H7 (cell line): Measurements from ENCODE around the gene SHC2. TPM values are rescaled to one million over a fixed set of nuclear protein-coding genes. Genes with fewer than 3 reads are reported as not detected.

ENCODE experiments used
- DNase-seq: peaks from one replicate; pipeline ENCODE4 v3.0.0; 2012
- H3K27me3 ChIP-seq: 2 replicates; pipeline ENCODE4 v1.6.0; 2011; ENCODE audit warnings: mild to moderate bottlenecking, low read length; ENCODE audit not compliant: control insufficient read depth, insufficient read depth
- H3K36me3 ChIP-seq: replicated peaks from 2 replicates; pipeline ENCODE4 v1.5.1; 2011; ENCODE audit warnings: low read length; ENCODE audit not compliant: control insufficient read depth, insufficient read depth
- H3K4me3 ChIP-seq: 2 replicates; pipeline ENCODE4 v1.5.1; 2011; ENCODE audit warnings: low read depth, mild to moderate bottlenecking, control low read depth, low read length, moderate library complexity; ENCODE audit not compliant: insufficient read depth
- total RNA-seq: library from RNA; depleted of rRNA; stranded (reverse); fragments of >200 nt; shearing (Covaris generic); gene quantifications from 2 replicates; pipeline ENCODE4 v1.2.3, GENCODE V29; 2014

Gene SHC2
- total RNA-seq, 1 experiment from 2014 or later, result 5.3 TPM

DNA sequence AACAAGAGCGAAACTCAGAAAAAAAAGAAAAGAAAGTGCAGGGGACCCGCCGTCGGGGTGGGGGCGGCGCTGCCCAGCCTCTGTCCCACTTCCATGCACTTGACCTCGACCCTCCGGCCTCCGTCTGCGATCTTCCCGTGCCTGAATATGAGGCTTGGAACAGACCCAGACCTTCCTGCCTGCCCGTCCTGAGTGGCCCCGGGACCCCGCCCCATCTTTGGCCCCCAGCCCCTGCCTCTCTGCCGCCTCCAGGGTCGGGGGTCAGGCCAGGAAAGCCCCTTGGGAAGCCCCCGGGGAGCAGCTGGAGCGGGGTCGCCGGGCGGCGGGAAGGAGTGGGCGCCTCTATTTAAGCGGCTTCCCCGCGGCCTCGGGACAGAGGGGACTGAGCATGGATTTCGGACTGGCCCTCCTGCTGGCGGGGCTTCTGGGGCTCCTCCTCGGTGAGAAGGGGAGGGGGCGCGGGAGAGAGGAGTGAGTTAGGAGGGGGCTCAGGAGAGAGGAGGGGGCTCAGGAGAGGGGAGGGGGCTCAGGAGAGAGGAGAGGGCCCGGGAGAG lies 35.4 kb upstream of the SHC2 start, which contains the start of gene MADCAM1:
MADCAM1 (plus strand) TSS at position 375 of the 554 bp plus-strand sequence; CDS start at position 389, 14 bp downstream.
- Histone ChIP-seq H3K27me3 (peaks cover 32% of the 10 kb centered on the region), H3K4me3 (peak within 1 kb of the TSS; percentile 53), H3K36me3 (no peaks in the 10 kb centered on the region)
- peak; percentile 84 for DNase-seq

DNA sequence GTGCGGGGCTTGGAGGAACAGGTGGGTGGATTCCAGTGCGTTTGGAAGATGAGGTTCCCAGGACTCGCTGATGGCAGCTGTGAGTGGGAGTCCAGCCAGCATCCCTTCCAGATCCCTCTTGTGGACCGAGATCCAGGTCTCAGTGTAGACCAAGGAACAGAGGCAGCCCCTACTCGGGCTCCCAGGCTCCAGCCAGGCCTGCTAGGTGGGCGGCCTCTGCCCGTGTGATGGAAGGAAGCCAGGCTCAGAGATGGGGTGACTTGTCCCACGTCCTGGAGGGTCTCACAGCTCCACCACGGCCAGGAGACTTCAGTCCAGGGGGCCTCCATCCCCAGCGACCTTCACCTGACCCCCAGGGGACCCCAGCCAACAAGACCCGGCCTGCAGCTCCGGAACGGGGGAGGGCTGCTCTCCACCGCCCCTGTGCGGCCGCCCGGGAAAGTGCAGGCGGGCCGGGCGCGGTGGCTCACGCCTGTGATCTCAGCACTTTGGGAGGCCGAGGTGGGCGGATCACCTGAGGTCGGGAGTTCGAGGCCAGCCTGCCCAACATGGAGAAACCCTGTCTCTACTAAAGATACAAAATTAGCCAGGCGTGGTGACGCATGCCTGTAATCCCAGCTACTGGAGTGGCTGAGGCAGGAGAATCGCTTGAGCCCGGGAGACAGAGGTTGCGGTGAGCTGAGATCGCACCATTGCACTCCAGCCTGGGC lies 34.7 kb upstream of the SHC2 start:
- Histone ChIP-seq H3K36me3 (no peaks in the 10 kb centered on the region), H3K27me3 (peaks cover 32% of the 10 kb centered on the region), H3K4me3 (peak overlapping the region; percentile 44)
- DNase-seq, result peak; percentile 95

DNA sequence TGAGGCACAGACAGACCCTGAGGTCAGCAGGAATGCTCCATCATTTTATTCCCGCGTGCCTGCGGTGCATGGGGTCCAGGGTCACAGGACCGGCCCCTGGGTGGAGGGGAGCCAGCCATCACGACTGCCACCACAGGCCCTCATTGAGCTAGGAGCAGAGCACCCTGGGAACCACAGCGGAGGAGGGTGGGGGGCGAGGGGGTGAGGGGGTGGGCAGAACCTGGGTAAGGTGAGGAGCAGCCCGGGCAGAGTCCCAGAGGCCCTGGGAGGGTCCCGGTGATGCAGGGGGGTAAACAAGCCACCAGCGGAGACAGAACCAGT lies 34.2 kb upstream of the SHC2 start:
- Histone ChIP-seq H3K36me3 (no peaks in the 10 kb centered on the region), H3K4me3 (no peak overlapping the region), H3K27me3 (peaks cover 31% of the 10 kb centered on the region)
- no peak for DNase-seq

- Histone ChIP-seq H3K4me3 (no peak overlapping the region), H3K36me3 (no peaks in the 10 kb centered on the region), H3K27me3 (peaks cover 27% of the 10 kb centered on the region)
- DNase-seq, result peak; percentile 75
Measured at GRCh38 chr19:494171-495080, 33.6 kb upstream of the SHC2 start.

DNA sequence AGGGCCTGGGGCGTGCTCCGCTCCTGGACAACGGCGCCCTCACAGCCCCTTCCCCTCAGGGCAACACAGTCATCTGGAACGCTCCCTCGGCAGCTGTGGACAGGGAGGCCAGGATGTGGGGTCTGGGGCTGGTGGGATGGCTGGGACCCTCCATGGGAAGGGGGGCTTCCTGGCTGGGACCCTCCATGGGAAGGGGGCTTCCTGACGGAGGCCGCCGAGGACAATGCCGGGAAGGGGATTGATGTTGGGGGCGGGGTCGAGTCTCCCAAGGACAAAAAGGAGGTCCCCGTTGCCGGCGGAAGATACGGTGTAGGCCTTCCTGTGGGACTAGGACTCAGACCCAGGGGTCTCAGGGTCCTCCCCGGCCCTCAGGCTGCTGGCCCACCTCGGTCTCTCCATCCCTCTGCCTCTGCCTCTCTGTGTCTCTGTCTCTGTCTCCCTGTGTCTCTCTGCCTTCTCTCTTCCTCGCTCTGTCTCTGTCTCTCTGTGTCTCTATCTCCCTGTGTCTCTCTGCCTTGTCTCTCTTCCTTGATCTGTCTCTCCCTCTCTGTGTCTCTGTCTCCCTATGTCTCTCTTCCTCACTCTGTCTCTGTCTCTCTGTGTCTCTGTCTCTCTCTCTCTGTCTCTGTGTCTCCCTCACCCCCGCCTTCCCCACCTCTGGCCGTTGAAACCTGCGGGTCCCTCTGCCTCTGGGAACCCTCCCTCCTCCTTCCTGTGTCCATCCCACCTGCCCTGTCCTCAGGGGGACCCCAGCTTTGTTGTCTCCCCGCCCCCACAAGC lies 32.7 kb upstream of the SHC2 start:
- peak; percentile 70 for DNase-seq
- H3K36me3 ChIP-seq, result no peaks in the 10 kb centered on the region
- peaks cover 19% of the 10 kb centered on the region for H3K27me3 ChIP-seq

DNA sequence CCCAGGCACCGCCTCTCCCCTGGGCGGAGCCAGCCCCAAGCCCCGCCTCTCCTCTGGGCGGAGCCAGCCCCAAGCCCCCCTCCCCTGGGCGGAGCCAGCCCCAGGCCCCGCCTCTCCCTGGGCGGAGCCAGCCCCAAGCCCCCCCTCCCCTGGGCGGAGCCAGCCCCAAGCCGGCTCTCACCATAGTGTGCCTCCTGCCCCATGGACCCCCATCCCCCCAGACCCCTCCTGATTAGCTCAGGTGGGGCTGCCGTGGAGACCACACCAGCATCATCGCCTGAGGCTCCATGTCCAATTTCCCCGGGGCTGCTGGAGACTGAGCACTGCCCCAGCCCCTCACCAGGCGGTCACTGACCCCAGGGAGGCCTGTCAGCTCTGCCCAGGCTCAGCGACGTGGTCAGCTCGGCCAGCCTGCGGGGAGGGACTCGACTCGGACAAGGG lies 31.3 kb upstream of the SHC2 start:
- peaks cover 7% of the 10 kb centered on the region; the same call in 1 of the 2 replicates for H3K27me3 ChIP-seq
- peak; percentile 93 for DNase-seq

More for the DNA sequence above, 32.7 kb upstream of the SHC2 start:
- H3K4me3 ChIP-seq, result no peak overlapping the region

DNA sequence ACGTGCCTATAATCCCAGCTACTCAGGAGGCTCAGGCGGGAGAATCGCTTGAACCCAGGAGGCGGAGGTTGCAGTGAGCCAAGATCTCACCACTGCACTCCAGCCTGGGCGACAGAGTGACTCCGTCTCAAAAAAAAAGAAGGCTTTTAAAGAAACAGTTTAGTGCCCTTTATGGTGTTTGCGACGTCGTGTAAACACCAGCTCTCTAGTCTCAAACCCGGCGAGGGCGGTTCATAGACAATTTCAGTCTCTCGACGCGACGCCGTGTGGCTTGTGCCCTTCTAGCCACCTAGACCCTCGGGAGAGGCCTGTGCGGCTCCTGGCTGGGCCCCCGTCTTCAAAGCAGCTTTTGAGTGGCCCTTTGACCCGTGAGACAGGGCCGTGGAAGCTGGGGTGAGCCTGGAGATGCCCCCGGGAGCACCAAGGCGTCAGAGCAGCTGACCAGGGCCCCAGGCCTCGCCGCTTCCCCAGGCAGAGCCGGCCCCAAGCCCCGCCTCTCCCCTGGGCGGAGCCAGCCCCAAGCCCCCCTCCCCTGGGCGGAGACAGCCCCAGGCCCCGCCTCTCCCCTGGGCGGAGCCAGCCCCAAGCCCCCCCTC lies 30.4 kb upstream of the SHC2 start:
- H3K4me3 ChIP-seq, result peak overlapping the region; percentile 8; the same call in 1 of the 2 replicates
- no peaks in the 10 kb centered on the region for H3K36me3 ChIP-seq
- DNase-seq, result peak; percentile 94
- H3K27me3 ChIP-seq, result peaks cover 5% of the 10 kb centered on the region; the same call in 1 of the 2 replicates

More for the DNA sequence above, 31.3 kb upstream of the SHC2 start:
- Histone ChIP-seq H3K36me3 (no peaks in the 10 kb centered on the region), H3K4me3 (no peak overlapping the region)

- Histone ChIP-seq H3K4me3 (peak overlapping the region; percentile 87), H3K36me3 (no peaks in the 10 kb centered on the region), H3K27me3 (peaks cover 4% of the 10 kb centered on the region; the same call in 1 of the 2 replicates)
- peak; percentile 86 for DNase-seq
Measured at GRCh38 chr19:489418-490196, 28.8 kb upstream of the SHC2 start.

DNA sequence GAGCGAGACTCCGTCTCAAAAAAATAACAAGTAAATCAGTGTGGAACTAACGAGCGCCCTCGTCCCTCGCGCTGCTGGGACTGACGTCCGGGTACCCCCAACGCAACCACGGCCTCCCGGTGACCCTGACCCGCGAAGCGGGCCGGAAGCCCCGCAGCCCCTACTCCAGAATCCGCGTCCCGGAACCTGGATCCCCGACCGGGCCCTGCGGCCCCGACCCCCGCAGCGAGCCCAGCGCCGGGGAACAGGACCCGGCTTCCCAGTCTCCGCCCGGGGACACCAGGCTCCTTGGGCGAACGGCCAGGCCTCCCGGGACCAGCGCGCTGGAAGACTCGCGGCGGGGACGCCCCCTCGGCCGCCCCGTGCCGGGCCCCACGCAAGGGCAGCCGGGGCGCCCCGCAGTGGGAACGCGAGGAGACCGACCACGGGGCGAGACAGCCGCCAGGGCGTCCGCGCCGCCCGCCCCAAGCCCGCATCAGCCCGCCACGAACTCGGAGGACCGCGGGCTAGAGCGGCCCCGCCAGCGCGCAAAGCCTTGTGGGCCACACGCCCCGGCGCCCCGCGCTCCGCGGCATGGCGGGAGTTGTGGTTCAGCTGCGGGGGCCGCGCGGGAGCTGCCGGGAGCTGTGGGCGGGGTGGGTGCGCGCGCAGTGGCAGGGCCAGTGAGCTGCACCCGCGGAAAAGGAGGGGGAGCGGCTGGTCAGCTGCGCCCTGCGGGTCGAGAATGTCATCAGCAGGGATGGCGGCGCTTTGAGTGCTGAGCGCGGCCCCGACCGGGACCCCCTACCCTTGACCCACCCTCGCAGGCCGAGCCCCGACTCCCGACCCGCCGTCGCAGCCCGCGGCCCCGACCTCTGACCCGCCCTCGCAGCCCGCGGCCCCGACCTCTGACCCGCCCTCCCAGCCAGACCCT lies 27.9 kb upstream of the SHC2 start:
- peak overlapping the region; percentile 87 for H3K4me3 ChIP-seq
- peaks cover 4% of the 10 kb centered on the region; the same call in 1 of the 2 replicates for H3K27me3 ChIP-seq
- no peaks in the 10 kb centered on the region for H3K36me3 ChIP-seq
- peak; percentile 99 for DNase-seq

GRCh38 chr19:485583-486236 lies 24.9 kb upstream of the SHC2 start:
- Histone ChIP-seq H3K4me3 (no peak overlapping the region), H3K27me3 (peaks cover 4% of the 10 kb centered on the region; the same call in 1 of the 2 replicates), H3K36me3 (no peaks in the 10 kb centered on the region)
- DNase-seq, result peak; percentile 77

DNA sequence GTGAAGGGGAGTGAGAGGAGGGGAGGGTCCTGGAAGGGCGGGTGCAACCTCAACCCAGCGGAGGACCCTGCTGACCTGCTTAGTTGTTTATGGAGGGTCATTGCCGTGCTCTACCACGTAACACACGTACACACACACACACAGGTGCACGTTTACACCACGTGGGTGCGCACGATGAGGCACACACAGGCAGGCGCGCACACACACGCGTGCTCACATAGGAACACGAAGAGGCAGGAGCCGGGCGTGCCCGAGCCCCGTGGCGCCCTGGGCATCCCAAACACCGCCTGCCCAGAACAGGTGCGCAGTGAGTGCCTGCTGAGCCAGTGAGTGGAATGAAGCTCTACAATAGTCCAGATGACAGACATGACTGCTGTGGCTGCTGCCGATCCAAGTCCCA lies 24.2 kb upstream of the SHC2 start:
- Histone ChIP-seq H3K36me3 (no peaks in the 10 kb centered on the region), H3K27me3 (peaks cover 4% of the 10 kb centered on the region; the same call in 1 of the 2 replicates), H3K4me3 (no peak overlapping the region)
- peak; percentile 48 for DNase-seq

DNA sequence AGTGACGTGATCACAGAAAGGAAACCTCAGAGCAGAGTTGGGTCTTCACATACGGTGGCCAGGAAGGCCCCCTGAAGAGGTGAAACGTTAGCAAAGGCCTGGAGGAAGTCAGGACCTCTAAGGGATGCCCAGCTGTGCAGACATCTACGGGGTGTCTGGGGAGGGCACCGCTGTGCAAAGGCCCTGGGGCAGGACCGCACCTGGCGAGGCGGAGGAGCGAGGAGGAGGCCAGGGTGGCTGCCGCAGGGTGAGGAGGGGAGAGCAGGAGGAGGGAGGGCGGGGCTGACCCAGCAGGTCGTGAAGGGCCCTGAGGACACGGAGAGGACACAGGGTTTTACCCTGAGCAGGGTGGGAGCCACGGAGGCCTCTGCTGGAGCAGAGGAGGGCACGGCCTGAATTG lies 23.7 kb upstream of the SHC2 start:
- Histone ChIP-seq H3K4me3 (no peak overlapping the region), H3K36me3 (no peaks in the 10 kb centered on the region), H3K27me3 (peaks cover 2% of the 10 kb centered on the region; the same call in 1 of the 2 replicates)
- no peak for DNase-seq
